Stimulated activated naive B cell treated with anti-CD40 and anti-IgM and Interleukin-4, amounts not matched to agents 10 μg/mL and 1 μg/mL and 100 μg/mL, for 72 hours (primary cell): ENCODE data around the gene EIF4E.
"Not testable (repeated sequence)": the region's sequence is repeated elsewhere in the genome, so short reads cannot be mapped to it uniquely, and the experiment has no call there.

Experiments used
- ATAC-seq, 2 donors: fragments of 150-1000 bp; cut with Tn5 transposase; replicated peaks; 2 replicates each; pipeline ENCODE4 v1.10.0; 2021; ENCODE audit warnings: moderate library complexity in 1 of 2
- DNase-seq: peaks from one replicate; pipeline ENCODE4 v3.0.0; 2021
- H3K27ac Mint-ChIP-seq: one replicate; pipeline ENCODE4 v1.8.0; 2022; ENCODE audit warnings: mild to moderate bottlenecking, mixed read lengths
- H3K27me3 Mint-ChIP-seq, 2 donors: one replicate each; pipeline ENCODE4 v1.8.0; 2022; ENCODE audit warnings: mixed read lengths in 2 of 2
- H3K36me3 Mint-ChIP-seq, 2 donors: one replicate each; pipeline ENCODE4 v1.8.0; 2022; ENCODE audit warnings: mixed read lengths in 2 of 2, mild to moderate bottlenecking in 1 of 2
- H3K4me1 Mint-ChIP-seq, 2 donors: one replicate each; pipeline ENCODE4 v1.8.0; 2022; ENCODE audit warnings: mixed read lengths in 2 of 2, mild to moderate bottlenecking in 1 of 2
- H3K4me3 Mint-ChIP-seq, 2 donors: one replicate each; pipeline ENCODE4 v1.8.0; 2022; ENCODE audit warnings: mild to moderate bottlenecking in 2 of 2, mixed read lengths in 2 of 2, moderate library complexity in 1 of 2
- H3K9me3 Mint-ChIP-seq, 2 donors: one replicate each; pipeline ENCODE4 v1.8.0; 2022; ENCODE audit warnings: mixed read lengths in 2 of 2, mild to moderate bottlenecking in 1 of 2

EIF4E gene

DNA sequence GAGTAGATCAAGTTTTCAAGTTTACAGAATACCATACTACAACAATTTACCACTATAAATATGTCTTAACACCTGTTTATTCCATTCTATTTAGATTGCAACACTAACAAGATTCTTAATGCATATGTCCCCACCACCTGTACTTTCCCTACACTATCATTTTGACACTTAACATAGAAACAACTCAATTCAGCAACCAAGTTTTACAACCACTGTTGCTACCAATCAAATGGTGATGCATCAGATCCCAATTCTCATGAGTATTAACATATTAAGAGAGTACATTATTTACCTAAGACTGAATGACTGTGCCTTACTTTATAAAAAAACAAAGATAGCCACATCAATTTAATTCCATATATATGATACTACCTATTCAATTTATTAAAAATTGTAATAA is 49.4 kb downstream of the EIF4E start:
- no peak overlapping the region for H3K27ac Mint-ChIP-seq
- DNase-seq (no peak), ATAC-seq (no peak)
- no peaks in the 10 kb centered on the region for H3K9me3 Mint-ChIP-seq
- no peaks in the 10 kb centered on the region for H3K27me3 Mint-ChIP-seq
- H3K36me3 Mint-ChIP-seq, result peaks cover 19 to 38% of the 10 kb centered on the region in 2 donors
- H3K4me3 Mint-ChIP-seq, result no peak overlapping the region
- H3K4me1 Mint-ChIP-seq, result no peaks in the 10 kb centered on the region

DNA sequence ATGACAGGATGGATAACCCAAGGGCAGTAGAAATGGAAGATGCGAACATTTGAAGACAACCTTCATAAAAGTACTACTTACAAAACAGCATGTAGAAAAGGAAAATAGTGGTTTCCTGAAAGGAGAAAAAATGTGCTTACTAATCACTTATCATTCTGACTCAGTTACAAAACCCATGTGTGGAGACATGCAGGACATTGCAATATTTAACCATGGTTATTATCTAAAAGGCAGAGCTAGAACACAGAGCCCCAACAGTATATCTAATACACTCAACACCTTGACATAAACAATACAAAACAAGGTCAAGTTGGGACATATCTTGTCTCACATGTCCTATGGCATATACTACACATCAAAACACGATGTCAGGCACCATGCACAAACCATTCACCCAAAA is 55.9 kb downstream of the EIF4E start:
- Mint-ChIP-seq H3K27ac (no peak overlapping the region), H3K9me3 (peaks cover 0 to 4% of the 10 kb centered on the region in 2 donors), H3K4me1 (no peaks in the 10 kb centered on the region), H3K27me3 (no peaks in the 10 kb centered on the region), H3K36me3 (peaks cover 13 to 30% of the 10 kb centered on the region in 2 donors), H3K4me3 (no peak overlapping the region)
- no peak for DNase-seq
- ATAC-seq, result no peak

DNA sequence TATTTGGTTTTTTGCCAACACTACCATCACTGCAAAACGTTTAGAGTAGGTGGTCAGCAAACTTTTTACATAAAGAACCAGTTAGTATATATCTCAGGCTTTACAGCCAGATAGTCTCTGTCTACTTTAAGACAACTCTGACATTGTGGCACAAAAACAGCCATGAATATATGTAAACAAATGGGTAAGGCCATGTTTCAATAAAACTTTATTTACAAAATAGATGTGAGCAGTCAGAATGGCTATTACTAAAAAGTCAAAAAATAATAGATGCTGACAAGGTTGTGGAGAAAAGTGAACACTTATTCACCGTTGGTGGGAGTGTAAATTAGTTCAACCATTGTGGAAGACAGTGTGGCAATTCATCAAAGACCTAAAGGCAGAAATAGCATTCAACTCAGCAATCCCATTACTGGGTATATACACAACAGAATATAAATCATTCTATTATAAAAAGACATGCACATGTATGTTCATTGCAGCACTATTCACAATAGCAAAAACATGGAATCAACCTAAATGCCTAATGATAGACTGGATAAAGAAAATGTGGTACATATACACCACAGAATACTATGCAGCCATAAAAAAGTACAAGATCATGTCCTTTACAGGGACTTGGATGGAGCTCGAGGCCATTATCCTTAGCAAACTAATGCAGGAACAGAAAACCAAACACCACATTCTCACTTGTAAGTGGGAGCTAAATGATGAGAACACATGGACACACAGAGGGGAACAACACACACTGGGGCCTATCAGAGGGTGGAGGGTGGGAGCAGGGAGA is 56.6 kb downstream of the EIF4E start:
- Mint-ChIP-seq H3K36me3 (peaks cover 12 to 26% of the 10 kb centered on the region in 2 donors), H3K27ac (peak overlapping the region; percentile 89)
- not testable (repeated sequence) for ATAC-seq, DNase-seq, H3K4me3 Mint-ChIP-seq, H3K9me3 Mint-ChIP-seq, H3K4me1 Mint-ChIP-seq, H3K27me3 Mint-ChIP-seq

DNA sequence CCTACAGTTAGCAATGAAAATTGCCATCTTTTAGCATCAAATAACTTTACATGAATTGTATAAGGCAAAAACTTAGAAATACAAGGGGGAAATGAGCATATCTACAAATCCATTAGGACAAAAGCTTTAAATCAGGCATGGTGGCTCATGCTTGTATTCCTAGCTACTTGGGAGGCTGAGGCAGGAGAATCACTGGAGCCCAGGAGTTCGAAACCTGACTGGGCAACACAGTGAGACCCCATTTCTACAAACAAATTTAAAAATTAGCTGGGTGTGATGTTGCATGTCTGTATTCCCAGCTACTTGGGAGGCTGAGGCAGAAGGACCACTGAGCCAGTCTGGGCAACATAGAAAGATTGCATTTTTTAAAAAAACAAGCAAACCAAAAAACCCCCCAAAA is 61.3 kb downstream of the EIF4E start:
- Mint-ChIP-seq H3K9me3 (peaks cover 0 to 2% of the 10 kb centered on the region in 2 donors), H3K4me3 (no peak overlapping the region), H3K27ac (no peak overlapping the region), H3K36me3 (peaks cover 0 to 3% of the 10 kb centered on the region in 2 donors), H3K27me3 (peaks cover 0 to 4% of the 10 kb centered on the region in 2 donors), H3K4me1 (peaks cover 0 to 3% of the 10 kb centered on the region in 2 donors)
- ATAC-seq (no peak), DNase-seq (no peak)

DNA sequence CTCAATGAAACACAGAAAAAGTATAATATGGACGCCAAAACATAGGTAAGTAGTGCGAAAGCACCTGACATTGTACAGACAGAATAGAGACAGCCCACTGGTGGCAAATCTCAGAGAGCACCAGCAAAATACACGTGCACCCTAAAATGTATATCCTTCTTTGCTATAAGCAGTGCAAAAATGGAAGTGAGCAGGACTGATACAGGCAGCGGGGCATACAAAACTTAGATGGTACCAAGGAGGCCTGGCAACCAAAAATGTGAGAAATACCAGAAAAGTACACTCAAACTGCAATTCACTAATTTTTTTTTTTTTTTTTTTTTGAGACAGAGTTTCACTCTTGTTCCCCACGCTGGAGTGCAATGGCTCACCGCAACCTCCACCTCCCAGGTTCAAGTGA is 63.9 kb downstream of the EIF4E start:
- no peak overlapping the region for H3K27ac Mint-ChIP-seq
- H3K36me3 Mint-ChIP-seq, result no peaks in the 10 kb centered on the region
- H3K9me3 Mint-ChIP-seq, result no peaks in the 10 kb centered on the region
- ATAC-seq (no peak), DNase-seq (no peak)
- peaks cover 0 to 3% of the 10 kb centered on the region in 2 donors for H3K4me1 Mint-ChIP-seq
- H3K4me3 Mint-ChIP-seq, result no peak overlapping the region
- H3K27me3 Mint-ChIP-seq, result peaks cover 0 to 4% of the 10 kb centered on the region in 2 donors

DNA sequence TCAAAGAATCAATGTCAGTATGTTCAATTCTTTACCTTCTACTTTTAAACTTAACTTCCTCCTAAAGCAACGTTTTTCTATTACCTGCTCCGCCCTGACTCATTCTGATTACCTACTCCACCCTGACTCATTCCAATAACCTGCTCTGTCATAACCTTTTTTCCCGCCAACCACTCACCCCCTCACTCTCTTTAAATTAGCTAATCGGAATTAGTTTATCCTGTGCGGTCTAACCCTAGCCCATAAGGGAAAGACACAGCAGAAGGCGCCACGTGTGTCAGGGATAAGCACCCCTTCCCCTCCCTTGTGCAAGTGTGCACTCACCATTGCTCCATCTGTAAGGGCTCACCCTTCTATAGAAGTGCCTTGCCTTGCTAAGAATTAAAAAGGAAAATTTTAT is 64.4 kb downstream of the EIF4E start:
- Mint-ChIP-seq H3K4me3 (no peak overlapping the region), H3K4me1 (peaks cover 0 to 3% of the 10 kb centered on the region in 2 donors), H3K36me3 (no peaks in the 10 kb centered on the region), H3K27me3 (peaks cover 0 to 4% of the 10 kb centered on the region in 2 donors), H3K9me3 (no peaks in the 10 kb centered on the region), H3K27ac (no peak overlapping the region)
- DNase-seq (no peak), ATAC-seq (peak in 1 of 2 donors; percentile 39)

DNA sequence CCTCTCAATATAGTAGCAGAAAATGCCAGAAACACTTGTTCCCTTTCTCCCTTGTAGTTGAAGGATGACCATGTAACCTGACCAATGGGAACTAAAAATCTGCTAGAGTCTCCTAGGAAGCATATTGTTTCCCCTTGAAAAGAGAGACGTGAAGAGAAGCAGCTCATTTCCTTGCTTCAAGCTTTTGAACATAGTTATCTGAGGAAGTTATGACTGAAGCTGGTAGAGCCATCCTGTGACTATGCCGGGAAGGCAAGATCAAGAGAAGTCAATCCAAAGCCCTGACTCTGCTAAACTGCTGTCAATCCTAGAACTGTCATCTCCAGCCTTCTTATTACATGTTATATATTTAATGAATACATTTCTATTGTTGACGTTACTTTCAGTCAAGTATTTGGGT is 66.6 kb downstream of the EIF4E start:
- Mint-ChIP-seq H3K36me3 (no peaks in the 10 kb centered on the region), H3K4me3 (no peak overlapping the region), H3K4me1 (peaks cover 0 to 3% of the 10 kb centered on the region in 2 donors), H3K27me3 (peaks cover 0 to 4% of the 10 kb centered on the region in 2 donors), H3K9me3 (no peaks in the 10 kb centered on the region), H3K27ac (no peak overlapping the region)
- ATAC-seq, result no peak
- DNase-seq, result no peak

DNA sequence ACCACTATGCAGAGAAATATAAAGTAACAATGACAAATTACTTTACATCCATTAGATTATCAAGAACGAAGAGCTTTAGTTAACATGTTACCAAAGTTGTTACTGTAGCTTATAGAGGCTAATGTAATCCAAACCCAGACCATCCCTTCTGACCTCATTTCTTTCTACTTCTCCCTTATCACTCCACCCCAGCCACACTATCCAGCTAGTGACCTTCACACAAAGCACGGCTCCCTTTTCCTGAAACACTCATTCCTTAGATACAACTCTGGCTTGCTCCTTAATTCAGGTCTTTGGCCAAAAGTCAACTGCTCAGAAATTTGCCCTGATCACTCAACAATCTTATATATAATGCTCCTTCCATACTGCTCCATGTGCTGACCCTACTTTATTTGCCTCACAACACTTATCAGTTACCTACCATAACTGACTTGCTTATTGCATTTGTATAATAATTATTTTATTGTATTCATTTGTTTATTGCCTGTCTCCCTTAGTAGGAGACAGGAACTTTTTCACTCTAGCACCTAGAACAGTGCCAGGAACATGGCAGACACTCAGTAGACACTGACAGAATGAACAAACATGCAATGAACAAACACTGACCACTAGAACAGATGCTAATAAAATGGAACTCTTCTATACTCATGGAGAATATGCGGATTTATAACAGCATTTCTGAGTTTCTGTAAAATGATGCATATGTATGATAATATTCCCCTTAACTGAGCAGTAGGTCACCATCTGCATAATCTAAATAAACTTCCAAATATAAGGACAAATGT is 67.6 kb downstream of the EIF4E start:
- H3K36me3 Mint-ChIP-seq, result no peaks in the 10 kb centered on the region
- ATAC-seq (no peak), DNase-seq (no peak)
- peaks cover 0 to 4% of the 10 kb centered on the region in 2 donors for H3K27me3 Mint-ChIP-seq
- no peak overlapping the region for H3K4me3 Mint-ChIP-seq
- peaks cover 0 to 3% of the 10 kb centered on the region in 2 donors for H3K4me1 Mint-ChIP-seq
- no peak overlapping the region for H3K27ac Mint-ChIP-seq
- H3K9me3 Mint-ChIP-seq, result no peaks in the 10 kb centered on the region

DNA sequence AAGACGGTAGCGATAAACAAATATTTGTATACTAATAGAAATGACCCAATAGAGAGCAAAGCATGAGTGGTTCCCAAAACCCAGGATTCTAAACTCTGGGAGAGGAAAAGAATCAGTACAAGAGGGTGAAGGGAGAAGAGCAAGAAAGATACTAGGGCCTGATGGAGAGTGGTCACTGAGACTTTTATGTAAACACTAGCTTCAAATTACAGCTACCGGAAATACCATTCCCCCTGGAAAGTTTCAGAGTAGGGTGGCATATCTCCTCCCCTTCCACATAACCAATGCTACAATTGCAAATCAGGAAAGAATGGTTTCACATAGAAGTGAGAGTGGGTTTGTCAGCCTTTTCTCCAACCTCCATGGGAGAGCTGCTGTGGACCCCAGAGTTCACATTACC is 77.1 kb downstream of the EIF4E start:
- no peak for ATAC-seq
- Mint-ChIP-seq H3K9me3 (peaks cover 0 to 3% of the 10 kb centered on the region in 2 donors), H3K36me3 (peaks cover 0 to 7% of the 10 kb centered on the region in 2 donors), H3K4me1 (no peaks in the 10 kb centered on the region), H3K4me3 (no peak overlapping the region), H3K27me3 (peaks cover 12 to 25% of the 10 kb centered on the region in 2 donors), H3K27ac (no peak overlapping the region)
- DNase-seq, result no peak

DNA sequence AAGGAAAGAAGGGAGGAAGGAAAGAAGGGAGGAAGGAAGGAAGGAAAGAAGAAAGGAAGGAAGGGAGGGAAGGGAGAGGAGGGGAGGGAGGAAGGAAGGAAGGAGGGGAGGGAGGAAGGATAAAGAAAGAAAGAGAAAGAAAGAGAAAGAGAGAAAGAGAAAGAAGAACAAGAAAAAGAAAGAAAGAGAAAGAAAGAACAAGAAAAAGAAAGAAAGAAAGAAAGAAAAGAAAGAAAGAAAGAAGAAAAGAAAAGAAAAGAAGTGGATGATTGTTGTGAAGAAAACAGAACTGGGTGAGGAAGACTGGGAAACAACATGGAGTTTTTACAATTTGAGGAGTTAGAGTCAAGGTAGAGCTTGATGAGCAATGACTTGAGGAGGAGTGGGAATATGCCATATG is 78.0 kb downstream of the EIF4E start:
- no peak overlapping the region for H3K27ac Mint-ChIP-seq
- H3K36me3 Mint-ChIP-seq, result peaks cover 0 to 7% of the 10 kb centered on the region in 2 donors
- no peak for ATAC-seq
- DNase-seq, result no peak
- no peaks in the 10 kb centered on the region for H3K4me1 Mint-ChIP-seq
- H3K9me3 Mint-ChIP-seq, result peaks cover 0 to 3% of the 10 kb centered on the region in 2 donors
- H3K27me3 Mint-ChIP-seq, result peaks cover 12 to 25% of the 10 kb centered on the region in 2 donors
- no peak overlapping the region for H3K4me3 Mint-ChIP-seq

DNA sequence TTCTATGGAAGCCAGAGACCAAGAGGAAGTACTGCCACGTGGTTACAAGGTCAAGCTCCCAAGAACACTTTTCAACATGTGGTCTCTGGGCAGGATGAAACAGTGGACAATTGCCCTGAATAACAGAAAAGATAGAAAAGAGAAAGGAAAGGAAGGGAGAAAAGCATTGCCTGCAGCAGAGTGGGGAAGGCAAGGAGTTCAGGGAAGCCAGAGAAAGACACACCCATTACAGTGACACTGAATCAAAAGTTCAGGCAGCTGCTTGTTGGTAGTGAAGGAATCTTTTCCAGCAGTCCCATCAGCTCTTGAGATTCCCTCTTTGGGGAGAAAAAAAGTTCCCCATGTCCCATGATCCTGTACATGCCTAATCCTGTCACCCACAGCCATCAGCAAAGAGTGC is 80.5 kb downstream of the EIF4E start:
- H3K9me3 Mint-ChIP-seq, result peaks cover 0 to 5% of the 10 kb centered on the region in 2 donors
- H3K27me3 Mint-ChIP-seq, result peaks cover 12 to 20% of the 10 kb centered on the region in 2 donors
- no peaks in the 10 kb centered on the region for H3K4me1 Mint-ChIP-seq
- H3K4me3 Mint-ChIP-seq, result no peak overlapping the region
- ATAC-seq, result no peak
- no peak overlapping the region for H3K27ac Mint-ChIP-seq
- peaks cover 0 to 7% of the 10 kb centered on the region in 2 donors for H3K36me3 Mint-ChIP-seq
- no peak for DNase-seq

DNA sequence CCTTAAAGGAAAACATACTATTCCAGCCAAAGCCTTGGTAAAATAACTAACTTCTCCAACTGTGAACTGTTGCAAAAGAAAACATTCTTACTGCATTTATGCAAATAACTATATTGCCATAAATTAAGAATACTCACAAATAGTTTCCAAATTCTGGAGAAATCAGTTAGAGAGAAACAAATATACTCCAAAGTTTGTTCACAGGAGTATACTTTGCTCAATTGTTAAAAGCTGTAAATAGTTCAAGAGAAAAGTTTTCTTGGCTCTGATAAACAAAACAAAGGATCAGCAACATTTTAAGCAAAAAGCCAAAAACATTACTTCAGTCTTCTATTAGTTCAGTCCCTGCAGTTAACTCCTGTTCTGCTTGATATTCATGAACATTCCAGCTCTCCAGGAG is 83.0 kb downstream of the EIF4E start:
- H3K9me3 Mint-ChIP-seq, result peaks cover 12% of the 10 kb centered on the region in 2 donors
- H3K27me3 Mint-ChIP-seq, result peaks cover 6 to 7% of the 10 kb centered on the region in 2 donors
- H3K4me1 Mint-ChIP-seq, result no peaks in the 10 kb centered on the region
- H3K27ac Mint-ChIP-seq, result no peak overlapping the region
- H3K4me3 Mint-ChIP-seq, result no peak overlapping the region
- no peak for DNase-seq
- ATAC-seq, result no peak
- H3K36me3 Mint-ChIP-seq, result peaks cover 3 to 26% of the 10 kb centered on the region in 2 donors

DNA sequence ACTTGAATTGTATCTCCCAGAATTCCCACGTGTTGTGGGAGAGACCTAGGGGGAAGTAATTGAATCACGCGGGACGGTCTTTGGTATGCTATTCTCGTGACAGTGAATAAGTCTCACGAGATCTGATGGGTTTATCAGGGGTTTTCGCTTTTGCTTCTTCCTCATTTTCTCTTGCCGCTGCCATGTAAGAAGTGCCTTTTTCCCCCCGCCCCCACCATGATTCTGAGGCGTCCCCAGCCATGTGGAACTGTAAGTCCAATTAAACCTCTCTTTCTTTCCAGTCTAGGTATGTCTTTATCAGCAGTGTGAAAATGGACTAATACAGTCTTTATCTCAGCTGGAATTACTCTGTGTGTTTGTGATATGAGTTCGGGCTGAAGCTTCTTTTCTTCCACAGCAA is 86.0 kb downstream of the EIF4E start:
- not testable (repeated sequence) for H3K4me1 Mint-ChIP-seq, H3K4me3 Mint-ChIP-seq, H3K27me3 Mint-ChIP-seq, H3K27ac Mint-ChIP-seq, ATAC-seq, DNase-seq
- peaks cover 3 to 22% of the 10 kb centered on the region in 2 donors for H3K36me3 Mint-ChIP-seq
- H3K9me3 Mint-ChIP-seq, result peaks cover 12% of the 10 kb centered on the region in 2 donors

DNA sequence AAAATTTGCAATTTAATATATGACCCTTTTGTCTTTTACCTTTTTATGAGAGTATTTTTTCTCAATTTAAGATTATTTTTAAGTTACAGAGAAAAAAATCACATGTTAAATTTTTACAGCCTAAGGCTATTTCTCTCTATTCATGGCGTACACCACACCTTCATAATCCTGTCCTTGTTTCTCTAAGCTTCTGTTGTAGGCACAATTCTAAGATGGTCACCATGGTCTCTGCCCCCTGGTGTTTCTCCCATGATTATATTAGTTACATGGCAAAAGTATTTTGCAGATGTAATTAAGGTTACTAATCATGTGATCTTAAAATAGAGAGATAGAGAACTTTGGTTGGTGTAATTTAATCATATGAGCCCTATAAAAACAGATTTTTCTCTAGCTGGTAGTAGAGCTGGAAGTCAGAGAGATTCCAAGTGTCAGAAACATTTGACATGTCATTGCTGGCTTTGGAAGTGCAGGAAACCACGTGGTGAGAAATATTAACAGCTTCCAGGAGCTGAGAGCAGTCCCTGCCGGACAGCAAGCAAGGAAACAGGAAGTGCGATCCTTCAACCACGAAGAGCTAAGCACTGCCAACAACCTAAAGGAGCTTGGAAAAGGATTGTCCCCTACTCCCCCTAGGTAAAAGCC is 89.8 kb downstream of the EIF4E start:
- peaks cover 7 to 12% of the 10 kb centered on the region in 2 donors for H3K9me3 Mint-ChIP-seq
- no peak overlapping the region for H3K27ac Mint-ChIP-seq
- H3K4me1 Mint-ChIP-seq, result peaks cover 4% of the 10 kb centered on the region in 2 donors
- DNase-seq, result no peak
- no peak for ATAC-seq
- peaks cover 3 to 19% of the 10 kb centered on the region in 2 donors for H3K36me3 Mint-ChIP-seq
- H3K4me3 Mint-ChIP-seq, result no peak overlapping the region
- H3K27me3 Mint-ChIP-seq, result no peaks in the 10 kb centered on the region
